ENCODE measurements around the gene KRTAP5-6. TPM values are rescaled to one million over a fixed set of nuclear protein-coding genes. Genes with fewer than 3 reads are reported as not detected.
A peak's percentile ranks its signal among the peaks of the same experiment; 100 is the strongest.
"Not testable (repeated sequence)": the region's sequence is repeated elsewhere in the genome, so short reads cannot be mapped to it uniquely, and the experiment has no call there.

KRTAP5-6 gene
- total RNA-seq, 1 donor from 2014 or later: not detected

GRCh38 chr11:1682225-1682905 lies 14.6 kb upstream of the KRTAP5-6 start:
- no peak overlapping the region for H3K4me3 ChIP-seq (ENCODE audit: low read depth, low read length)
- no peak for DNase-seq (ENCODE audit: low read depth)
- H3K27me3 ChIP-seq (ENCODE audit: control insufficient read depth, insufficient read depth, low read length): no peaks in the 10 kb centered on the region
- no peaks in the 10 kb centered on the region for H3K36me3 ChIP-seq (ENCODE audit: control insufficient read depth, insufficient read depth, low read length)
- TF ChIP-seq CTCF (IDR thresholded peaks at IDR 0.05; ENCODE audit: insufficient read depth, low read length, severe bottlenecking): no peak
- FAIRE-seq: no peak

- H3K27me3 ChIP-seq (ENCODE audit: control insufficient read depth, insufficient read depth, low read length); H3K4me3 ChIP-seq (ENCODE audit: low read depth, low read length); FAIRE-seq; H3K36me3 ChIP-seq (ENCODE audit: control insufficient read depth, insufficient read depth, low read length); DNase-seq (ENCODE audit: low read depth): not testable (repeated sequence)
Observed at GRCh38 chr11:1683216-1683615, 13.8 kb upstream of the KRTAP5-6 start.

- H3K36me3 ChIP-seq (ENCODE audit: control insufficient read depth, insufficient read depth, low read length); DNase-seq (ENCODE audit: low read depth); FAIRE-seq; H3K4me3 ChIP-seq (ENCODE audit: low read depth, low read length); H3K27me3 ChIP-seq (ENCODE audit: control insufficient read depth, insufficient read depth, low read length): not testable (repeated sequence)
Observed at GRCh38 chr11:1683904-1684572, 13.0 kb upstream of the KRTAP5-6 start.

GRCh38 chr11:1684886-1685874 lies 11.8 kb upstream of the KRTAP5-6 start:
- H3K36me3 ChIP-seq (ENCODE audit: control insufficient read depth, insufficient read depth, low read length); H3K27me3 ChIP-seq (ENCODE audit: control insufficient read depth, insufficient read depth, low read length); DNase-seq (ENCODE audit: low read depth); H3K4me3 ChIP-seq (ENCODE audit: low read depth, low read length); FAIRE-seq: not testable (repeated sequence)

GRCh38 chr11:1686220-1686619 lies 10.8 kb upstream of the KRTAP5-6 start:
- not testable (repeated sequence) for DNase-seq (ENCODE audit: low read depth); FAIRE-seq; H3K27me3 ChIP-seq (ENCODE audit: control insufficient read depth, insufficient read depth, low read length); H3K4me3 ChIP-seq (ENCODE audit: low read depth, low read length); H3K36me3 ChIP-seq (ENCODE audit: control insufficient read depth, insufficient read depth, low read length)

- DNase-seq (ENCODE audit: low read depth); H3K27me3 ChIP-seq (ENCODE audit: control insufficient read depth, insufficient read depth, low read length); H3K4me3 ChIP-seq (ENCODE audit: low read depth, low read length); H3K36me3 ChIP-seq (ENCODE audit: control insufficient read depth, insufficient read depth, low read length): not testable (repeated sequence)
- peak; percentile 68 for FAIRE-seq
Observed at GRCh38 chr11:1688336-1688947, 8.6 kb upstream of the KRTAP5-6 start.

GRCh38 chr11:1689250-1690166 lies 7.5 kb upstream of the KRTAP5-6 start:
- not testable (repeated sequence) for H3K36me3 ChIP-seq (ENCODE audit: control insufficient read depth, insufficient read depth, low read length); H3K4me3 ChIP-seq (ENCODE audit: low read depth, low read length); H3K27me3 ChIP-seq (ENCODE audit: control insufficient read depth, insufficient read depth, low read length); DNase-seq (ENCODE audit: low read depth)
- FAIRE-seq: peak; percentile 92

Measured in bronchial epithelial cell (primary cell).